GM18502 (cell line): ENCODE measurements around the gene PACRG.
"Not testable (repeated sequence)": the region's sequence is repeated elsewhere in the genome, so short reads cannot be mapped to it uniquely, and the experiment has no call there.

Experiments used
- ATAC-seq: cut with Tn5 transposase; IDR thresholded peaks from one replicate; pipeline ENCODE4 v1.9.1; 2021; ENCODE audit warnings: mild to moderate bottlenecking; ENCODE audit not compliant: unreplicated experiment, poor library complexity

The PACRG gene

GRCh38 chr6:162973980-162974379 is 246.2 kb downstream of the PACRG start:
- ATAC-seq: no peak

GRCh38 chr6:162974685-162975084 is 246.9 kb downstream of the PACRG start:
- no peak for ATAC-seq

- ATAC-seq: no peak
These were observed 248.4 kb downstream of the PACRG start for GRCh38 chr6:162976141-162976540.

GRCh38 chr6:162983234-162983633 is 255.5 kb downstream of the PACRG start:
- ATAC-seq: not testable (repeated sequence)

GRCh38 chr6:162998777-162999176 is 271.0 kb downstream of the PACRG start:
- no peak for ATAC-seq

- ATAC-seq: no peak
These were observed 272.0 kb downstream of the PACRG start for GRCh38 chr6:162999575-163000285.

GRCh38 chr6:163001330-163001729 is 273.6 kb downstream of the PACRG start:
- peak; percentile 99 for ATAC-seq

- no peak for ATAC-seq
These were observed 280.4 kb downstream of the PACRG start for GRCh38 chr6:163008186-163008585.

- ATAC-seq: no peak
These were observed 280.9 kb downstream of the PACRG start for GRCh38 chr6:163008626-163009025.

GRCh38 chr6:163010145-163010544 is 282.4 kb downstream of the PACRG start:
- no peak for ATAC-seq

- ATAC-seq: no peak
These were observed 287.0 kb downstream of the PACRG start for GRCh38 chr6:163014736-163015135.

GRCh38 chr6:163017801-163018200 is 290.0 kb downstream of the PACRG start:
- ATAC-seq: no peak

GRCh38 chr6:163019926-163020325 is 292.2 kb downstream of the PACRG start:
- ATAC-seq: no peak

GRCh38 chr6:163021054-163021453 is 293.3 kb downstream of the PACRG start:
- no peak for ATAC-seq

GRCh38 chr6:163023700-163024099 is 295.9 kb downstream of the PACRG start:
- no peak for ATAC-seq

- no peak for ATAC-seq
These were observed 299.1 kb downstream of the PACRG start for GRCh38 chr6:163026893-163027292.

GRCh38 chr6:163030980-163031379 is 303.2 kb downstream of the PACRG start:
- no peak for ATAC-seq

GRCh38 chr6:163031931-163032330 is 304.2 kb downstream of the PACRG start:
- ATAC-seq: no peak

GRCh38 chr6:163036160-163036645 is 308.4 kb downstream of the PACRG start:
- no peak for ATAC-seq

- no peak for ATAC-seq
These were observed 310.5 kb downstream of the PACRG start for GRCh38 chr6:163038317-163038716.

GRCh38 chr6:163048345-163048744 is 320.6 kb downstream of the PACRG start:
- ATAC-seq: no peak

- ATAC-seq: no peak
These were observed 326.0 kb downstream of the PACRG start for GRCh38 chr6:163053667-163054344.
